Tibial nerve (tissue), 4 donors: Measurements from ENCODE around the gene SPATS2. TPM values are rescaled to one million over a fixed set of nuclear protein-coding genes. Genes with fewer than 3 reads are reported as not detected.

Experiments
- DNase-seq, 2 donors: peaks; one replicate each; pipeline ENCODE4 v3.0.0-alpha.2; 2019; ENCODE audit warnings: low spot score in 2 of 2
- H3K27ac ChIP-seq, 4 donors: fragments of 200-600 bp; sonication (generic) in 3 of 4; one replicate each; pipeline ENCODE4 v1.5.1; 2017 to 2019; ENCODE audit warnings: mild to moderate bottlenecking in 1 of 4
- H3K27me3 ChIP-seq, 2 donors: fragments of 200-600 bp; sonication (generic) in 1 of 2; one replicate each; pipeline versions ENCODE4 v1.5.1 to v1.6.0; 2017 to 2019
- H3K36me3 ChIP-seq, 3 donors: fragments of 200-600 bp; sonication (generic); one replicate each; pipeline ENCODE4 v1.5.1; 2018 to 2019
- H3K4me1 ChIP-seq, 4 donors: fragments of 200-600 bp; sonication (generic) in 3 of 4; one replicate each; pipeline ENCODE4 v1.5.1; 2017 to 2019
- H3K4me3 ChIP-seq, 4 donors: fragments of 200-600 bp; sonication (generic) in 3 of 4; one replicate each; pipeline ENCODE4 v1.5.1; 2017 to 2019; ENCODE audit warnings: mild to moderate bottlenecking in 1 of 4, moderate library complexity in 1 of 4
- H3K9me3 ChIP-seq, 4 donors: fragments of 200-600 bp; sonication (generic) in 3 of 4; one replicate each; pipeline ENCODE4 v1.5.1; 2017 to 2019
- CTCF ChIP-seq, 5 experiments: fragments of 200-600 bp in 3 of 5; fragments of 450-650 bp in 2 of 5; sonication (generic) in 3 of 5; IDR thresholded peaks; one replicate each; pipeline ENCODE4 v1.5.1; 2016 to 2019; ENCODE audit warnings: antibody characterized with exemption in 5 of 5, mild to moderate bottlenecking in 3 of 5, moderate library complexity in 2 of 5
- EP300 ChIP-seq, 2 donors: sonication (generic); formaldehyde crosslinking; IDR thresholded peaks; one replicate each; pipeline ENCODE4 v1.6.1; 2017; ENCODE audit warnings: antibody characterized with exemption in 2 of 2, mild to moderate bottlenecking in 1 of 2
- POLR2A ChIP-seq, 2 donors: fragments of 450-650 bp; IDR thresholded peaks; one replicate each; pipeline ENCODE4 v1.6.1; 2017; ENCODE audit warnings: antibody characterized with exemption in 2 of 2, mild to moderate bottlenecking in 2 of 2, moderate library complexity in 2 of 2
- WGBS, 2 donors: methylation state at CpG; one replicate each; pipeline ENCODE4 v1.1.5; 2018; 5-methylcytosine and 5-hydroxymethylcytosine counted together
- total RNA-seq, 4 donors: library from RNA; depleted of rRNA; stranded (reverse); fragments of >200 nt; gene quantifications; one replicate each; pipeline ENCODE4 v1.1.0, GENCODE V29; 2016

The SPATS2 gene
- total RNA-seq, 4 donors from 2014 or later, result 5.9 to 14.7 (median 9.8) TPM

GRCh38 chr12:49404956-49405355 is 37.7 kb downstream of the SPATS2 start:
- Histone ChIP-seq H3K27ac (no peak overlapping the region), H3K9me3 (no peaks in the 10 kb centered on the region), H3K4me1 (no peaks in the 10 kb centered on the region), H3K36me3 (no peaks in the 10 kb centered on the region), H3K27me3 (no peaks in the 10 kb centered on the region), H3K4me3 (no peak overlapping the region)
- TF ChIP-seq CTCF (IDR thresholded peaks at IDR 0.05), result no peak
- TF ChIP-seq POLR2A (IDR thresholded peaks at IDR 0.05), result no peak
- no peak for TF ChIP-seq EP300 (IDR thresholded peaks at IDR 0.05)
- DNase-seq, result no peak

- Histone ChIP-seq H3K27me3 (no peaks in the 10 kb centered on the region), H3K4me1 (no peaks in the 10 kb centered on the region), H3K4me3 (no peak overlapping the region), H3K36me3 (no peaks in the 10 kb centered on the region), H3K9me3 (no peaks in the 10 kb centered on the region), H3K27ac (no peak overlapping the region)
- WGBS, 2 donors, result 83 to 97% methylated on average over 1 of the region's 1 CpG
- TF ChIP-seq CTCF (IDR thresholded peaks at IDR 0.05) (no peak), EP300 (IDR thresholded peaks at IDR 0.05) (no peak), POLR2A (IDR thresholded peaks at IDR 0.05) (no peak)
- DNase-seq, result no peak
Observed at GRCh38 chr12:49410818-49411217, 43.6 kb downstream of the SPATS2 start.

- TF ChIP-seq POLR2A (IDR thresholded peaks at IDR 0.05) (no peak), EP300 (IDR thresholded peaks at IDR 0.05) (no peak), CTCF (IDR thresholded peaks at IDR 0.05) (no peak)
- Histone ChIP-seq H3K4me1 (no peaks in the 10 kb centered on the region), H3K4me3 (no peak overlapping the region), H3K36me3 (no peaks in the 10 kb centered on the region), H3K27ac (no peak overlapping the region), H3K9me3 (no peaks in the 10 kb centered on the region), H3K27me3 (no peaks in the 10 kb centered on the region)
- no peak for DNase-seq
- WGBS, 2 donors, result 85 to 87% methylated on average over 6 of the region's 6 CpGs
Observed at GRCh38 chr12:49413010-49413409, 45.7 kb downstream of the SPATS2 start.

GRCh38 chr12:49413796-49414195 is 46.5 kb downstream of the SPATS2 start:
- Histone ChIP-seq H3K9me3 (no peaks in the 10 kb centered on the region), H3K36me3 (no peaks in the 10 kb centered on the region), H3K27me3 (no peaks in the 10 kb centered on the region), H3K4me3 (no peak overlapping the region), H3K27ac (no peak overlapping the region), H3K4me1 (no peaks in the 10 kb centered on the region)
- no peak for DNase-seq
- TF ChIP-seq POLR2A (IDR thresholded peaks at IDR 0.05), result no peak
- TF ChIP-seq EP300 (IDR thresholded peaks at IDR 0.05), result no peak
- no peak for TF ChIP-seq CTCF (IDR thresholded peaks at IDR 0.05)

- no peak for DNase-seq
- Histone ChIP-seq H3K27ac (no peak overlapping the region), H3K9me3 (no peaks in the 10 kb centered on the region), H3K4me1 (no peaks in the 10 kb centered on the region), H3K27me3 (no peaks in the 10 kb centered on the region), H3K36me3 (no peaks in the 10 kb centered on the region), H3K4me3 (no peak overlapping the region)
- TF ChIP-seq EP300 (IDR thresholded peaks at IDR 0.05), result no peak
- no peak for TF ChIP-seq CTCF (IDR thresholded peaks at IDR 0.05)
- no peak for TF ChIP-seq POLR2A (IDR thresholded peaks at IDR 0.05)
- WGBS, 2 donors, result 81 to 89% methylated on average over 2 of the region's 2 CpGs
Observed at GRCh38 chr12:49414364-49414763, 47.1 kb downstream of the SPATS2 start.
